Testis (tissue), 3 donors: ENCODE data around the gene CUBN. TPM values are rescaled to one million over a fixed set of nuclear protein-coding genes. Genes with fewer than 3 reads are reported as not detected.

Source experiments
- DNase-seq: peaks from one replicate; pipeline ENCODE4 v3.0.0-alpha.2; 2019
- H3K27ac ChIP-seq, 2 donors: fragments of 200-600 bp; sonication (generic); one replicate each; pipeline ENCODE4 v1.5.1; 2019
- H3K27me3 ChIP-seq: fragments of 200-600 bp; sonication (generic); one replicate; pipeline ENCODE4 v1.5.1; 2019
- H3K36me3 ChIP-seq: fragments of 200-600 bp; sonication (generic); one replicate; pipeline ENCODE4 v1.5.1; 2017; ENCODE audit warnings: low read depth; ENCODE audit errors: missing control alignments
- H3K4me1 ChIP-seq: fragments of 200-600 bp; sonication (generic); one replicate; pipeline ENCODE4 v1.5.1; 2019
- H3K4me3 ChIP-seq, 2 donors: fragments of 200-600 bp; sonication (generic); one replicate each; pipeline ENCODE4 v1.5.1; 2017 to 2019
- H3K9me3 ChIP-seq: fragments of 200-600 bp; sonication (generic); one replicate; pipeline ENCODE4 v1.5.1; 2017
- POLR2A ChIP-seq: fragments of 450-650 bp; IDR thresholded peaks from one replicate; pipeline ENCODE4 v1.6.1; 2017; ENCODE audit warnings: antibody characterized with exemption, mild to moderate bottlenecking, moderate library complexity
- WGBS, 2 donors: methylation state at CpG; one replicate each; pipeline ENCODE4 v1.1.5; 2018; 5-methylcytosine and 5-hydroxymethylcytosine counted together
- intact Hi-C: fragments of 100-400 bp; cut with DNase I; formaldehyde crosslinking; loops from one replicate; pipeline ENCODE4 v1.15.1; 2023; ENCODE audit warnings: low total_unique reads
- polyA plus RNA-seq: library from polyadenylated mRNA; stranded (reverse); fragments of 350-450 nt; fragmentation: Illumina TruSeq; extraction: RNeasy Lipid Tissue Mini Kit (QIAGEN cat#74804); gene quantifications from one replicate; pipeline ENCODE4 v1.2.3, GENCODE V29; 2014; ENCODE audit warnings: low read depth, low replicate concordance; ENCODE audit not compliant: insufficient read depth
- total RNA-seq, 2 donors: library from RNA; depleted of rRNA; stranded (reverse); fragments of >200 nt; gene quantifications; one replicate each; pipeline ENCODE4 v1.2.3, GENCODE V29; 2016
- TF ChIP-seq, protein P1 (sequence below), 3 experiments: fragments of 450-650 bp in 2 of 3; fragments of 200-600 bp in 1 of 3; sonication (generic) in 1 of 3; IDR thresholded peaks; one replicate each; pipeline ENCODE4 v1.5.1; 2016 to 2019; ENCODE audit warnings: antibody characterized with exemption in 3 of 3, mild to moderate bottlenecking in 2 of 3, moderate library complexity in 1 of 3

CUBN gene
- total and polyA plus RNA-seq, 3 donors from 2014 or later = 11.0 to 39.3 (median 19.2) TPM

GRCh38 chr10:16987206-16987621 lies 142.4 kb downstream of the CUBN start:
- H3K36me3 ChIP-seq = no peaks in the 10 kb centered on the region
- no peak for TF ChIP-seq POLR2A
- TF ChIP-seq, protein P1, sequence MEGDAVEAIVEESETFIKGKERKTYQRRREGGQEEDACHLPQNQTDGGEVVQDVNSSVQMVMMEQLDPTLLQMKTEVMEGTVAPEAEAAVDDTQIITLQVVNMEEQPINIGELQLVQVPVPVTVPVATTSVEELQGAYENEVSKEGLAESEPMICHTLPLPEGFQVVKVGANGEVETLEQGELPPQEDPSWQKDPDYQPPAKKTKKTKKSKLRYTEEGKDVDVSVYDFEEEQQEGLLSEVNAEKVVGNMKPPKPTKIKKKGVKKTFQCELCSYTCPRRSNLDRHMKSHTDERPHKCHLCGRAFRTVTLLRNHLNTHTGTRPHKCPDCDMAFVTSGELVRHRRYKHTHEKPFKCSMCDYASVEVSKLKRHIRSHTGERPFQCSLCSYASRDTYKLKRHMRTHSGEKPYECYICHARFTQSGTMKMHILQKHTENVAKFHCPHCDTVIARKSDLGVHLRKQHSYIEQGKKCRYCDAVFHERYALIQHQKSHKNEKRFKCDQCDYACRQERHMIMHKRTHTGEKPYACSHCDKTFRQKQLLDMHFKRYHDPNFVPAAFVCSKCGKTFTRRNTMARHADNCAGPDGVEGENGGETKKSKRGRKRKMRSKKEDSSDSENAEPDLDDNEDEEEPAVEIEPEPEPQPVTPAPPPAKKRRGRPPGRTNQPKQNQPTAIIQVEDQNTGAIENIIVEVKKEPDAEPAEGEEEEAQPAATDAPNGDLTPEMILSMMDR (IDR thresholded peaks at IDR 0.05) = no peak
- no peaks in the 10 kb centered on the region for H3K27me3 ChIP-seq
- intact Hi-C loops = no loop called here
- WGBS, 2 donors = 55 to 71% methylated on average over 4 of the region's 4 CpGs
- H3K9me3 ChIP-seq = no peaks in the 10 kb centered on the region
- no peak overlapping the region for H3K4me3 ChIP-seq
- no peaks in the 10 kb centered on the region for H3K4me1 ChIP-seq
- no peak for DNase-seq
- H3K27ac ChIP-seq = no peak overlapping the region

- 71 to 74% methylated on average over 10 of the region's 10 CpGs for WGBS, 2 donors
- H3K4me3 ChIP-seq = no peak overlapping the region
- no peaks in the 10 kb centered on the region for H3K4me1 ChIP-seq
- intact Hi-C loops = no loop called here
- H3K36me3 ChIP-seq = no peaks in the 10 kb centered on the region
- no peaks in the 10 kb centered on the region for H3K27me3 ChIP-seq
- H3K27ac ChIP-seq = no peak overlapping the region
- TF ChIP-seq, protein P1 (IDR thresholded peaks at IDR 0.05) = no peak
- TF ChIP-seq POLR2A = no peak
- H3K9me3 ChIP-seq = no peaks in the 10 kb centered on the region
- DNase-seq = no peak
Observed at GRCh38 chr10:16986406-16987205, 143.0 kb downstream of the CUBN start.

DNA sequence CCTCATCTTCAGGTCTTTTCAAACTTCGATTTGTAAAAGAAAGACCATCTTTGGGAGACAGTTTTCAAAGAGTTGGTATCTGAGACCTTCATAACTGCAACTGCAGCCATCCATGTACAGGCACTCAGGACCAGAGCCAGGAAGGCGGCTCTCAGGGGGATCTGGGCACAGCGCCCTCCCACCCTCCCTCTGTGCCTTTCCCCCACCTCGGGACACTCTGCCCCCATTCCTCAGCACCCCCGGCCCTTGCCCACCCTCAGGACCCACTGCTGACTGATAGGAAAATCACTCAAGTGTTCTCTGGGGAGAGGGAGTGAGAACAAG lies 143.6 kb downstream of the CUBN start:
- Histone ChIP-seq H3K4me1 (no peaks in the 10 kb centered on the region), H3K27me3 (no peaks in the 10 kb centered on the region), H3K9me3 (no peaks in the 10 kb centered on the region), H3K4me3 (no peak overlapping the region), H3K36me3 (no peaks in the 10 kb centered on the region), H3K27ac (no peak overlapping the region)
- intact Hi-C loops = no loop called here
- no peak for DNase-seq
- TF ChIP-seq POLR2A = no peak
- TF ChIP-seq, protein P1 (IDR thresholded peaks at IDR 0.05) = no peak
- WGBS, 2 donors = 66 to 80% methylated on average over 5 of the region's 5 CpGs

- no peak overlapping the region for H3K27ac ChIP-seq
- no peak for DNase-seq
Observed at GRCh38 chr10:16984242-16984641, 145.4 kb downstream of the CUBN start.

More at GRCh38 chr10:16984242-16984641, 145.4 kb downstream of the CUBN start:
- H3K4me3 ChIP-seq = no peak overlapping the region
- intact Hi-C loops = no loop called here
- H3K27me3 ChIP-seq = no peaks in the 10 kb centered on the region
- no peaks in the 10 kb centered on the region for H3K36me3 ChIP-seq
- H3K4me1 ChIP-seq = no peaks in the 10 kb centered on the region
- H3K9me3 ChIP-seq = no peaks in the 10 kb centered on the region
- TF ChIP-seq, protein P1 (IDR thresholded peaks at IDR 0.05) = no peak
- no peak for TF ChIP-seq POLR2A
- WGBS, 2 donors = 81 to 85% methylated on average over 3 of the region's 3 CpGs
